CD14-positive monocyte (primary cell): ENCODE results near the gene BCL7C. TPM values are rescaled to one million over a fixed set of nuclear protein-coding genes. Genes with fewer than 3 reads are reported as not detected.

ENCODE experiments used
- DNase-seq, 3 donors: peaks; one replicate each; pipeline ENCODE4 v3.0.0-alpha.2; 2011 to 2022
- H2AFZ ChIP-seq: 2 replicates; pipeline ENCODE4 v1.6.0; 2012; ENCODE audit warnings: mild to moderate bottlenecking, low read depth, low read length, inconsistent platforms; ENCODE audit not compliant: insufficient read depth, poor library complexity, severe bottlenecking
- H3K27ac ChIP-seq, 2 donors: 1 replicate in 1 of 2; 2 replicates in 1 of 2; pipeline ENCODE4 v1.5.1; 2012 to 2013; ENCODE audit warnings: low read length in 2 of 2, control low read depth in 1 of 2, inconsistent platforms in 1 of 2, low read depth in 1 of 2, mild to moderate bottlenecking in 1 of 2
- H3K27me3 ChIP-seq, 2 donors: one replicate each; pipeline versions ENCODE4 v1.6.0 to v1.6.1; 2011 to 2013; ENCODE audit warnings: low read length in 2 of 2; ENCODE audit not compliant: control insufficient read depth in 2 of 2, insufficient read depth in 2 of 2
- H3K36me3 ChIP-seq, 2 donors: replicated peaks in 1 of 2; 1 replicate in 1 of 2; 2 replicates in 1 of 2; pipeline versions ENCODE4 v1.5.1 to v1.6.1; 2012 to 2013; ENCODE audit warnings: low read length in 2 of 2, control low read depth in 1 of 2, inconsistent platforms in 1 of 2, mild to moderate bottlenecking in 1 of 2; ENCODE audit not compliant: insufficient read depth in 2 of 2, control insufficient read depth in 1 of 2
- H3K4me1 ChIP-seq, 2 donors: 1 replicate in 1 of 2; 2 replicates in 1 of 2; pipeline versions ENCODE4 v1.5.1 to v1.6.1; 2012 to 2013; ENCODE audit warnings: low read length in 2 of 2, control low read depth in 1 of 2, inconsistent platforms in 1 of 2, mild to moderate bottlenecking in 1 of 2, moderate library complexity in 1 of 2; ENCODE audit not compliant: insufficient read depth in 2 of 2, control insufficient read depth in 1 of 2
- H3K4me2 ChIP-seq: replicated peaks from 2 replicates; pipeline ENCODE3; 2012; ENCODE audit warnings: low read length, moderate library complexity, mild to moderate bottlenecking; ENCODE audit not compliant: poor library complexity, severe bottlenecking; ENCODE audit errors: extremely low read depth
- H3K4me3 ChIP-seq, 3 experiments: fragments of 200-600 bp in 1 of 3; sonication (generic) in 1 of 3; replicated peaks in 1 of 3; 1 replicate in 2 of 3; 2 replicates in 1 of 3; pipeline ENCODE4 v1.5.1; 2011 to 2013; ENCODE audit warnings: low read length in 3 of 3, mild to moderate bottlenecking in 3 of 3, control low read depth in 2 of 3, low read depth in 2 of 3, inconsistent platforms in 1 of 3, moderate library complexity in 1 of 3
- H3K79me2 ChIP-seq: 2 replicates; pipeline ENCODE4 v1.6.0; 2012; ENCODE audit warnings: mild to moderate bottlenecking, control low read depth, inconsistent platforms, low read length, moderate library complexity; ENCODE audit not compliant: insufficient read depth
- H3K9ac ChIP-seq: 2 replicates; pipeline ENCODE4 v1.6.0; 2017; ENCODE audit warnings: low read length, mild to moderate bottlenecking; ENCODE audit not compliant: insufficient read depth, poor library complexity, severe bottlenecking
- H3K9me3 ChIP-seq, 2 donors: replicated peaks in 1 of 2; 1 replicate in 1 of 2; 2 replicates in 1 of 2; pipeline versions ENCODE4 v1.5.1 to v1.6.1; 2012 to 2013; ENCODE audit warnings: low read length in 2 of 2, control low read depth in 1 of 2; ENCODE audit not compliant: control insufficient read depth in 1 of 2, insufficient read depth in 1 of 2
- H4K20me1 ChIP-seq: 2 replicates; pipeline ENCODE4 v1.6.0; 2012; ENCODE audit warnings: mild to moderate bottlenecking, low read length, control low read depth, moderate library complexity; ENCODE audit not compliant: insufficient read depth
- H3K27ac Mint-ChIP-seq, 7 donors: one replicate each; pipeline ENCODE4 v1.8.0; 2020; ENCODE audit warnings: mild to moderate bottlenecking in 7 of 7, mixed read lengths in 7 of 7, moderate library complexity in 6 of 7, inconsistent platforms in 2 of 7
- H3K27me3 Mint-ChIP-seq, 3 donors: one replicate each; pipeline ENCODE4 v1.8.0; 2021 to 2022; ENCODE audit warnings: low read depth in 3 of 3, mild to moderate bottlenecking in 3 of 3, mixed read lengths in 3 of 3, moderate library complexity in 3 of 3, inconsistent platforms in 1 of 3
- H3K36me3 Mint-ChIP-seq, 2 donors: one replicate each; pipeline ENCODE4 v1.8.0; 2020; ENCODE audit warnings: mixed read lengths in 2 of 2, inconsistent platforms in 1 of 2, mild to moderate bottlenecking in 1 of 2
- H3K4me1 Mint-ChIP-seq: one replicate; pipeline ENCODE4 v1.8.0; 2020; ENCODE audit warnings: mild to moderate bottlenecking, mixed read lengths
- H3K4me3 Mint-ChIP-seq, 2 donors: one replicate each; pipeline ENCODE4 v1.8.0; 2020; ENCODE audit warnings: mild to moderate bottlenecking in 2 of 2, mixed read lengths in 2 of 2, moderate library complexity in 1 of 2
- H3K9me3 Mint-ChIP-seq, 7 donors: one replicate each; pipeline ENCODE4 v1.8.0; 2020 to 2022; ENCODE audit warnings: mixed read lengths in 7 of 7, mild to moderate bottlenecking in 6 of 7, moderate library complexity in 6 of 7, inconsistent platforms in 2 of 7
- WGBS: methylation state at CpG from one replicate; pipeline ENCODE4 v1.1.5; 2013; ENCODE audit warnings: missing lambda C conversion rate; ENCODE audit not compliant: insufficient coverage; 5-methylcytosine and 5-hydroxymethylcytosine counted together
- intact Hi-C, 2 donors: fragments of 100-400 bp; cut with micrococcal nuclease; formaldehyde crosslinking; loops; one replicate each; pipeline versions ENCODE4 v1.15.0 to v1.15.1; 2023
- polyA plus RNA-seq, 3 donors: library from polyadenylated mRNA; depleted of rRNA in 1 of 3; unstranded in 2 of 3; stranded (reverse) in 1 of 3; fragments of 300-500 nt in 2 of 3; fragments of >200 nt in 1 of 3; fragmentation: Illumina TruSeq in 2 of 3; gene quantifications; 1 replicate in 2 of 3; 2 replicates in 1 of 3; pipeline ENCODE4 v1.2.3, GENCODE V29; 2012 to 2021
- TF ChIP-seq, protein P1 (sequence below): fragments of 200-600 bp; IDR thresholded peaks from one replicate; pipeline ENCODE4 v1.8.0; 2022; ENCODE audit warnings: antibody characterized with exemption, mild to moderate bottlenecking

The BCL7C gene
- polyA plus RNA-seq, 3 donors, result 11.4 to 19.1 (median 17.4) TPM

DNA sequence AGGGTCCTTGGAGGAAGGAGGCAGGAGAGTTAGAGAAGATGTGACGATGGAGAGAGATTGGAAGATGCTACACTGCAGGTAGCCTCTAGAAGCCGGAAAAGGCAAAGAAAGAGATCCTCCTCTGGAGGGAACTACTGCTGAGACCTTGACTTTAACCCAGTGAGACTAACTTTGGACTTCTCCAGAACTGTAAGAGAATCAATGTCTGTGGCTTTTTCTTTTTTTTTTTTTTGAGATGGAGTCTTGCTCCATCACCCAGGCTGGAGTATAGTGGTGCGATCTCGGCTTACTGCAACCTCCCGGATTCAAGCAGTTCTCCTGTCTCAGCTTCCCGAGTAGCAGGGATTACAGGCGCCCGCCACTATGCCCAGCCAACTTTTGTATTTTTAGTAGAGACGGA is 8.7 kb downstream of the BCL7C start:
- H4K20me1 ChIP-seq, result no peaks in the 10 kb centered on the region
- H3K9me3 ChIP-seq, result no peaks in the 10 kb centered on the region
- Mint-ChIP-seq H3K36me3 (peaks cover 50 to 78% of the 10 kb centered on the region in 2 donors), H3K27me3 (peaks cover 0 to 2% (median 0%) of the 10 kb centered on the region in 3 donors), H3K9me3 (no peaks in the 10 kb centered on the region), H3K4me1 (peaks cover 4% of the 10 kb centered on the region), H3K27ac (no peak overlapping the region), H3K4me3 (no peak overlapping the region)
- H3K79me2 ChIP-seq, result no peaks in the 10 kb centered on the region
- no peaks in the 10 kb centered on the region for H3K27me3 ChIP-seq
- H3K9ac ChIP-seq, result no peak overlapping the region
- H3K4me3 ChIP-seq, result no peak overlapping the region
- H3K27ac ChIP-seq, result no peak overlapping the region
- intact Hi-C loops, result no loop called here
- 99% methylated on average over 9 of the region's 9 CpGs for WGBS
- no peak overlapping the region for H2AFZ ChIP-seq
- no peak overlapping the region for H3K4me2 ChIP-seq
- H3K36me3 ChIP-seq, result peaks cover 17 to 72% of the 10 kb centered on the region in 2 donors
- TF ChIP-seq, protein P1, sequence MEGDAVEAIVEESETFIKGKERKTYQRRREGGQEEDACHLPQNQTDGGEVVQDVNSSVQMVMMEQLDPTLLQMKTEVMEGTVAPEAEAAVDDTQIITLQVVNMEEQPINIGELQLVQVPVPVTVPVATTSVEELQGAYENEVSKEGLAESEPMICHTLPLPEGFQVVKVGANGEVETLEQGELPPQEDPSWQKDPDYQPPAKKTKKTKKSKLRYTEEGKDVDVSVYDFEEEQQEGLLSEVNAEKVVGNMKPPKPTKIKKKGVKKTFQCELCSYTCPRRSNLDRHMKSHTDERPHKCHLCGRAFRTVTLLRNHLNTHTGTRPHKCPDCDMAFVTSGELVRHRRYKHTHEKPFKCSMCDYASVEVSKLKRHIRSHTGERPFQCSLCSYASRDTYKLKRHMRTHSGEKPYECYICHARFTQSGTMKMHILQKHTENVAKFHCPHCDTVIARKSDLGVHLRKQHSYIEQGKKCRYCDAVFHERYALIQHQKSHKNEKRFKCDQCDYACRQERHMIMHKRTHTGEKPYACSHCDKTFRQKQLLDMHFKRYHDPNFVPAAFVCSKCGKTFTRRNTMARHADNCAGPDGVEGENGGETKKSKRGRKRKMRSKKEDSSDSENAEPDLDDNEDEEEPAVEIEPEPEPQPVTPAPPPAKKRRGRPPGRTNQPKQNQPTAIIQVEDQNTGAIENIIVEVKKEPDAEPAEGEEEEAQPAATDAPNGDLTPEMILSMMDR, result no peak
- no peak for DNase-seq
- no peaks in the 10 kb centered on the region for H3K4me1 ChIP-seq

DNA sequence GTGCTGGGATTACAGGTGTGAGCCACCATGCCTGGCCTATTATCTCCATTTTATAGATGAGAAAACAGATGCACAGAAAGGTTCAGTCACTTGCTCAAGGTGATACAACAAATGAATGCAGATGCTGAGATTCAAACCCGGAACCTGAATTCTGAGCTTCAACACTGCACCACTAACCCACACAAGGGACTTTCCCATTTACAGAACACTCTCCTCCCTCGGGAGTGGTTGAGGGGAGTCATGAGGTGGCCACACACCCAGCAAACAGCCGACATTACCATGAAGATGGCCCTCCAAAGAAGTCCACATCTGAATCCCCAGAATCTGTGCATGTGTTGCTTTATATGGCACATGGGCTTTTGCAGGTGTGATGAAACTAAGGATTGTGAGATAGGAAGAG is 9.1 kb downstream of the BCL7C start:
- no peak overlapping the region for H3K27ac Mint-ChIP-seq
- intact Hi-C loops, result no loop called here
- H3K27me3 ChIP-seq, result no peaks in the 10 kb centered on the region
- TF ChIP-seq, protein P1, result no peak
- no peak overlapping the region for H3K9ac ChIP-seq
- H3K27me3 Mint-ChIP-seq, result peaks cover 0 to 2% (median 0%) of the 10 kb centered on the region in 3 donors
- no peaks in the 10 kb centered on the region for H3K9me3 ChIP-seq
- H3K4me2 ChIP-seq, result no peak overlapping the region
- no CpG with 5 or more reads among the region's 3 CpGs for WGBS
- peaks cover 4% of the 10 kb centered on the region for H3K4me1 Mint-ChIP-seq
- H3K9me3 Mint-ChIP-seq, result no peaks in the 10 kb centered on the region
- no peak overlapping the region for H3K4me3 ChIP-seq
- DNase-seq, result no peak
- H3K4me3 Mint-ChIP-seq, result no peak overlapping the region
- no peak overlapping the region for H3K27ac ChIP-seq
- H2AFZ ChIP-seq, result no peak overlapping the region
- H3K36me3 Mint-ChIP-seq, result peaks cover 51 to 78% of the 10 kb centered on the region in 2 donors
- no peaks in the 10 kb centered on the region for H4K20me1 ChIP-seq
- peaks cover 17 to 67% of the 10 kb centered on the region in 2 donors for H3K36me3 ChIP-seq
- no peaks in the 10 kb centered on the region for H3K4me1 ChIP-seq
- H3K79me2 ChIP-seq, result no peaks in the 10 kb centered on the region
